Keratinocyte (primary cell): ENCODE measurements around the gene MYBPH. TPM values are rescaled to one million over a fixed set of nuclear protein-coding genes. Genes with fewer than 3 reads are reported as not detected.

Experiments
- DNase-seq: peaks from one replicate; pipeline ENCODE4 v3.0.0-alpha.2; 2011; ENCODE audit warnings: low read depth, missing footprints, low spot score
- FAIRE-seq: peaks from 2 replicates; lab custom pipeline; 2011; peaks lifted over from hg19 to GRCh38; lab: Jason Lieb, UNC
- H2AFZ ChIP-seq: 2 replicates; pipeline ENCODE4 v1.6.0; 2012; ENCODE audit warnings: low read length, control low read depth, inconsistent platforms; ENCODE audit not compliant: control insufficient read depth
- H3K27ac ChIP-seq: 2 replicates; pipeline ENCODE4 v1.5.1; 2011; ENCODE audit warnings: low read length; ENCODE audit not compliant: control insufficient read depth, insufficient read depth
- H3K27me3 ChIP-seq: 3 replicates; pipeline ENCODE4 v1.6.0; 2011; ENCODE audit warnings: low read length; ENCODE audit not compliant: control insufficient read depth, insufficient read depth; ENCODE audit errors: extremely low read depth
- H3K36me3 ChIP-seq, 2 experiments: 2 replicates in 1 of 2; 3 replicates in 1 of 2; pipeline ENCODE4 v1.5.1; 2011; ENCODE audit warnings: low read length in 2 of 2, mild to moderate bottlenecking in 1 of 2; ENCODE audit not compliant: control insufficient read depth in 2 of 2, insufficient read depth in 2 of 2; ENCODE audit errors: extremely low read depth in 1 of 2
- H3K4me1 ChIP-seq: 3 replicates; pipeline ENCODE4 v1.5.1; 2011; ENCODE audit warnings: low read length; ENCODE audit not compliant: control insufficient read depth, insufficient read depth; ENCODE audit errors: extremely low read depth
- H3K4me2 ChIP-seq: 3 replicates; pipeline ENCODE4 v1.6.0; 2011; ENCODE audit warnings: low read depth, low read length; ENCODE audit not compliant: control insufficient read depth, insufficient read depth; ENCODE audit errors: extremely low read depth
- H3K4me3 ChIP-seq, 3 experiments: fragments of 200-600 bp in 1 of 3; sonication (generic) in 1 of 3; 2 replicates in 2 of 3; 3 replicates in 1 of 3; pipeline ENCODE4 v1.5.1; 2011 to 2016; ENCODE audit warnings: low read length in 3 of 3, mild to moderate bottlenecking in 3 of 3, control low read depth in 2 of 3, inconsistent platforms in 1 of 3, low read depth in 1 of 3, mixed read lengths in 1 of 3, mixed run types in 1 of 3, moderate library complexity in 1 of 3; ENCODE audit not compliant: control insufficient read depth in 2 of 3, insufficient read depth in 2 of 3; ENCODE audit errors: extremely low read depth in 1 of 3
- H3K79me2 ChIP-seq: 2 replicates; pipeline ENCODE4 v1.6.0; 2012; ENCODE audit warnings: low read length; ENCODE audit not compliant: control insufficient read depth, insufficient read depth
- H3K9ac ChIP-seq: 3 replicates; pipeline ENCODE4 v1.6.0; 2011; ENCODE audit warnings: low read length; ENCODE audit not compliant: control insufficient read depth, insufficient read depth; ENCODE audit errors: extremely low read depth
- H3K9me1 ChIP-seq: 3 replicates; pipeline ENCODE4 v1.6.0; 2011; ENCODE audit warnings: low read length; ENCODE audit not compliant: control insufficient read depth, insufficient read depth; ENCODE audit errors: extremely low read depth
- H3K9me3 ChIP-seq: 2 replicates; pipeline ENCODE4 v1.5.1; 2012; ENCODE audit warnings: low read depth, low read length; ENCODE audit not compliant: control insufficient read depth
- H4K20me1 ChIP-seq: 3 replicates; pipeline ENCODE4 v1.6.0; 2011; ENCODE audit warnings: low read length; ENCODE audit not compliant: control insufficient read depth, insufficient read depth; ENCODE audit errors: extremely low read depth
- EZH2 ChIP-seq: IDR thresholded peaks from one replicate; pipeline ENCODE4 v1.6.1; 2012; ENCODE audit warnings: inconsistent platforms, mild to moderate bottlenecking, low read length, moderate library complexity
- dilution Hi-C: fragments of 300-500 bp; cut with MboI; formaldehyde crosslinking; loops from one replicate; pipeline ENCODE4 v1.7.0; 2020; ENCODE audit warnings: low sequenced_read_pairs; ENCODE audit not compliant: extremely low pct_ligation_motif_present
- polyA plus RNA-seq, 5 experiments: library from polyadenylated mRNA; depleted of rRNA in 3 of 5; stranded (reverse) in 3 of 5; stranded (forward) in 1 of 5; unstranded in 1 of 5; fragments of >200 nt; gene quantifications; 1 replicate in 1 of 5; 2 replicates in 3 of 5; 3 replicates in 1 of 5; pipeline versions ENCODE4 v1.2.1 to v1.2.3, GENCODE V29; 2011 to 2012; ENCODE audit warnings: missing spikeins in 2 of 5, low read depth in 1 of 5, low replicate concordance in 1 of 5
- TF ChIP-seq, protein P1 (sequence below), 3 experiments: IDR thresholded peaks in 1 of 3; conservative IDR thresholded peaks in 1 of 3; optimal IDR thresholded peaks in 1 of 3; 2 replicates in 2 of 3; 3 replicates in 1 of 3; pipeline versions ENCODE3 to v1.5.1; 2011; ENCODE audit warnings: low read length in 3 of 3, mild to moderate bottlenecking in 3 of 3, moderate library complexity in 2 of 3, control low read depth in 1 of 3, inconsistent platforms in 1 of 3; ENCODE audit not compliant: insufficient read depth in 2 of 3; ENCODE audit errors: extremely low read depth in 1 of 3

Gene MYBPH
- polyA plus RNA-seq, 1 donor (not counting 4 experiments of a cell fraction or from before 2014, with no cell fraction given), result not detected

DNA sequence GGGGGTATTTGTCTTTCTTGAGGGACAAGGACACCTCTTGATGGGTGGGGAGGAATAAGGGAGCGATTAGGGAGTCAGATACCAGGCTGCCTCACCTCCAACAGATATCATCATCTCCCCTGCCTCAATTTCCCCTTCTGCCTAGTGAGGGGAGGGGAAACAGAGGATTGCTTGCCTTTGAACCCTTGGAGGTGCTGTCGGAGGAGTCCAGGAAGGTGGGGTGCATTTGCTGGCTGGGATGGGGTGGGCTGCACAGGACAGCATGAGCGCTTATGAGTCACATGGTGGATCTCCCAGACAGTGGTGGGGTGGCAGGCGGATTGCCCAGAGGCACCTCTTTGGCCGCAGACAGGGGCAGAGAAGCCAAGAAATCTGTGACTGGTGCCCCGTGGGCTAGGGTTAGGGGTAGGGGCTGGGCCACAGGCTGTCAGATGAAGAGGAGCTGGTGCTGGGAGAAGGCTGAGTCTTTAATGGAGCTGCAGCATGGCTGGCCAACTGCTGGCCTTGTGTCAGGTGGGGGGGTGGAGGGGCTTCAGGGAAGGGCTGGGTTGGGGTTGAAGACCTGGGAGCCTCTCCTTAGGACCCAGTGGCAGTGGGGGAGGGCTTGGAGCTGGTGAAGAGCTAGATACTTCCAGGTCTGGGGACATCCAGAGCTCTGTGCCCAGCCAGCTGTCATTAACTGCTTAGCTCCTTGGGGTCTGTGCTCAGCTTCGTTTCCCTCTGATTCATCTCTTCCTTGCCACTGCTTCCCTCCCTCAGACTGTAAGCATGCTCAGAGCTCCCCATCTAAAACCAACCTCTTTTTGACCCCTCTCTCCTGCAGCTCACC, 55.1 kb downstream of the MYBPH start:
- Histone ChIP-seq H3K27me3 (peaks cover 52% of the 10 kb centered on the region), H3K4me3 (no peak overlapping the region), H2AFZ (no peak overlapping the region), H3K4me2 (no peak overlapping the region), H4K20me1 (no peaks in the 10 kb centered on the region), H3K27ac (no peak overlapping the region), H3K4me1 (no peaks in the 10 kb centered on the region), H3K9me3 (no peaks in the 10 kb centered on the region), H3K36me3 (no peaks in the 10 kb centered on the region), H3K9ac (no peak overlapping the region), H3K9me1 (no peaks in the 10 kb centered on the region), H3K79me2 (no peaks in the 10 kb centered on the region)
- no peak for DNase-seq
- no peak for FAIRE-seq
- no peak for TF ChIP-seq EZH2
- TF ChIP-seq, protein P1, sequence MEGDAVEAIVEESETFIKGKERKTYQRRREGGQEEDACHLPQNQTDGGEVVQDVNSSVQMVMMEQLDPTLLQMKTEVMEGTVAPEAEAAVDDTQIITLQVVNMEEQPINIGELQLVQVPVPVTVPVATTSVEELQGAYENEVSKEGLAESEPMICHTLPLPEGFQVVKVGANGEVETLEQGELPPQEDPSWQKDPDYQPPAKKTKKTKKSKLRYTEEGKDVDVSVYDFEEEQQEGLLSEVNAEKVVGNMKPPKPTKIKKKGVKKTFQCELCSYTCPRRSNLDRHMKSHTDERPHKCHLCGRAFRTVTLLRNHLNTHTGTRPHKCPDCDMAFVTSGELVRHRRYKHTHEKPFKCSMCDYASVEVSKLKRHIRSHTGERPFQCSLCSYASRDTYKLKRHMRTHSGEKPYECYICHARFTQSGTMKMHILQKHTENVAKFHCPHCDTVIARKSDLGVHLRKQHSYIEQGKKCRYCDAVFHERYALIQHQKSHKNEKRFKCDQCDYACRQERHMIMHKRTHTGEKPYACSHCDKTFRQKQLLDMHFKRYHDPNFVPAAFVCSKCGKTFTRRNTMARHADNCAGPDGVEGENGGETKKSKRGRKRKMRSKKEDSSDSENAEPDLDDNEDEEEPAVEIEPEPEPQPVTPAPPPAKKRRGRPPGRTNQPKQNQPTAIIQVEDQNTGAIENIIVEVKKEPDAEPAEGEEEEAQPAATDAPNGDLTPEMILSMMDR (optimal IDR thresholded peaks at IDR 0.05 in 1 of 3, IDR thresholded peaks at IDR 0.05 in 1 of 3, conservative IDR thresholded peaks at IDR 0.05 in 1 of 3; ENCODE audit: extremely low read depth in 1 of 3, insufficient read depth in 2 of 3, low read length in 3 of 3), result no peak
- dilution Hi-C loops, result no loop called here

Other genes with a start within 250 kb of the MYBPH start
- gene KLHL12, start 248.6 kb downstream of the MYBPH start, polyA plus RNA-seq, result 26.4 to 32.3 TPM (median 28.6 TPM) in 3 replicates
- gene ADIPOR1, start 217.5 kb downstream of the MYBPH start, polyA plus RNA-seq, result 223 to 336 TPM (median 260 TPM) in 3 replicates
- 199 to 336 TPM (median 232 TPM) in 3 replicates for gene CYB5R1, start 208.6 kb downstream of the MYBPH start, polyA plus RNA-seq
- gene TMEM183A, start 168.5 kb downstream of the MYBPH start, polyA plus RNA-seq, result 87.4 to 91.8 TPM (median 88.2 TPM) in 3 replicates
- gene PPFIA4, start 149.3 kb downstream of the MYBPH start, polyA plus RNA-seq, result 0.63 to 4.2 TPM (median 2.3 TPM) in 3 replicates
- not detected in 3 replicates for gene MYOG, start 89.8 kb downstream of the MYBPH start, polyA plus RNA-seq
- 0.07 to 0.10 TPM (median 0.09 TPM) in 3 replicates for gene ADORA1, start 48.1 kb downstream of the MYBPH start, polyA plus RNA-seq
- gene CHI3L1, start 10.9 kb upstream of the MYBPH start, polyA plus RNA-seq, result 0.11 to 1.2 TPM (median 0.20 TPM) in 3 replicates
- gene CHIT1, start 53.8 kb upstream of the MYBPH start, polyA plus RNA-seq, result 0.14 TPM in 1 of 3 replicates, not detected in the others
- gene BTG2, start 129.7 kb upstream of the MYBPH start, polyA plus RNA-seq, result 52.4 to 230 TPM (median 117 TPM) in 3 replicates
- gene FMOD, start 175.3 kb upstream of the MYBPH start, polyA plus RNA-seq, result 0.39 to 0.47 TPM (median 0.44 TPM) in 3 replicates